ENCODE results near the gene SPIRE2. TPM values are rescaled to one million over a fixed set of nuclear protein-coding genes. Genes with fewer than 3 reads are reported as not detected.
"Not testable (repeated sequence)": the region's sequence is repeated elsewhere in the genome, so short reads cannot be mapped to it uniquely, and the experiment has no call there.

Gene SPIRE2
- total RNA-seq, 2 donors from 2014 or later = 2.0 TPM; not detected in 1

DNA sequence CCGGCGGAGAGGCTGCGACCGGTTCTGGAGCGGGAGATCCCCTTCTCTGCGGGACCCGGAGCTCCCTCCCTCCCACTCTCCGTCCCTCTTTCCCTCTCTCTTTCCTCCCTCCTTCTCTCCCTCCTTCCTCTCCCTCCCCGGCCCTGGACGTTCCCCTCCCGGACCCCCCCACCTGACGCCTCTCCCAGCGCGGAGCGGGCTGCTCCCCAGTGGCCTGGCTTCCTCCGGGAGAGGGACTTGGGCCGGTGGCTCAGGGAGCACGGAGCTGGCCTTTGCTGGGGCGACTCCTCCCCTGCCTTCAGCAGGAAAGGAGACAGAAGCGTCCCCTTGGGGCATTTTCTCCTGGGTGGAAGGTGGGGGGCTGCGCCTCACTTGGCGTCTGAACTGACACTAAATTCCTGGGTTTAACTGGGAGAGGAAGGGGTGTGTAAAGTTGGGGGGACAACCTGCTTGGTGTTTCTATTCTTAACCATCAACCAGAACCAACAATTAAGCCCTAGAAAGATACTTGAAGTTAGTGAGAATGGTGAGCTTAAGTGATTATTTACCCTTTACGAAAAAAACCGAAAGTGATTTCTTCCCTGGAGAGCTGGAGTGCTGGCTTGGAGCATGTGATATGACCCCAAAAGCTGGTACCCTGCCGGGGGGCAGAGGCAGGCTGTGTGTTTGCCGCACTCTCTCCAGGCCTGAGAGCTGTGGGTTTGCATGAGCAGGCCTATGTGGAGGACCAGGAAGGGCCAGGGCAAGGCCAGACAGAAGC, 775 bp downstream of the SPIRE2 start:
- peak overlapping the region; percentile 46 for H3K4me3 ChIP-seq
- DNase-seq (ENCODE audit: low spot score) = no peak
- no peak for TF ChIP-seq CTCF (IDR thresholded peaks at IDR 0.05)
- ATAC-seq (ENCODE audit: insufficient number of reproducible peaks, low FRiP score, low read depth) = no peak
- peaks cover 4 to 12% of the 10 kb centered on the region in 2 donors for H3K4me1 ChIP-seq (ENCODE audit: control insufficient read depth in 1 of 2, low read depth in 2 of 2)
- no peaks in the 10 kb centered on the region for H3K27me3 ChIP-seq (replicated peaks; ENCODE audit: insufficient read depth)
- H3K36me3 ChIP-seq = no peaks in the 10 kb centered on the region
- no peaks in the 10 kb centered on the region for H3K9me3 ChIP-seq
- no peak overlapping the region for H3K27ac ChIP-seq

DNA sequence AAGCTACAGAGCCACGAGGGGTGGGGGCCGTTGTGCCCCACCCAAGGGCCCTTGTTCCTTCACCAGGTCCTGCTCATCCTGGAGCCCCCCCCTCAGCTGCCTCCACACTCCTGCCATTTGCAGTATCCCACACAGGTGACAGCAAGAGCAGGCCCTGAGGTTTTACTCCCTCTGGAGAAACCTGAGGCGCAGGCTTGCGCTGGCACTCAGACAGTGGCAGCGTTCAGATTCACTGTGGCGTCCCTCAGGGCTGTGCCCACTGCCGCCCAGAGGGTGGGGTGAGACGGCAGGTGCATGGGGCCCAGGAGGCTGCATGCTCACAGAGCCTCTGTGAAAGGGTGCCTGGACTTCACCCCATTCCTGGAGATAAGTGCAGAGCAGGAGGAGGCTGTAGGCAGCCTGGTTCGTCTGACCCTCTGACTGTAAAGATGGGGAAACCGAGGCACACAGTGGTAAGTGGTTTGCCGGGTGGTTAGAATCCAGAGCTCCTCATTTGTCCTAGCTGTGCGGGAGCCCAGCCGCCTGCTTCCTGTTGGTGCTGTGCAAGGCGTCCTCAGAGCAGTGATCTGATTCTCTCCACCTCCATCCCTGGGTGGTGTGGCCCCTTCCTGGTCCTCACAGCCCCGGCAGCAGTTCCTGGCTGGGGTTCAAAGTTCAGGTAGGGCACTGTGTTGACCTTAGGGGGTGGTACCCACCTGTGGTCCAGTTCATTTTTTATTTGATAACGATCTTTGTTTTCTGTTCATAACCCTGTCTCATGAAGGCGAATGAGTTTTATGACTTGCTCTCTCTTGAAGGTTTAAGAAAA, 1.6 kb downstream of the SPIRE2 start:
- DNase-seq (ENCODE audit: low spot score) = no peak
- Histone ChIP-seq H3K9me3 (no peaks in the 10 kb centered on the region), H3K27ac (no peak overlapping the region), H3K36me3 (no peaks in the 10 kb centered on the region), H3K27me3 (replicated peaks; ENCODE audit: insufficient read depth) (no peaks in the 10 kb centered on the region), H3K4me1 (ENCODE audit: control insufficient read depth in 1 of 2, low read depth in 2 of 2) (peaks cover 4 to 12% of the 10 kb centered on the region in 2 donors), H3K4me3 (no peak overlapping the region)
- TF ChIP-seq CTCF (IDR thresholded peaks at IDR 0.05) = no peak
- ATAC-seq (ENCODE audit: insufficient number of reproducible peaks, low FRiP score, low read depth) = no peak

GRCh38 chr16:89831810-89832328, 3.6 kb downstream of the SPIRE2 start:
- DNase-seq (ENCODE audit: low spot score) = no peak
- no peak for ATAC-seq (ENCODE audit: insufficient number of reproducible peaks, low FRiP score, low read depth)
- TF ChIP-seq CTCF (IDR thresholded peaks at IDR 0.05) = no peak
- no peak overlapping the region for H3K27ac ChIP-seq
- no peaks in the 10 kb centered on the region for H3K27me3 ChIP-seq (replicated peaks; ENCODE audit: insufficient read depth)
- H3K4me1 ChIP-seq (ENCODE audit: control insufficient read depth in 1 of 2, low read depth in 2 of 2) = peaks cover 4 to 12% of the 10 kb centered on the region in 2 donors
- H3K36me3 ChIP-seq = no peaks in the 10 kb centered on the region
- H3K9me3 ChIP-seq = no peaks in the 10 kb centered on the region
- H3K4me3 ChIP-seq = no peak overlapping the region

DNA sequence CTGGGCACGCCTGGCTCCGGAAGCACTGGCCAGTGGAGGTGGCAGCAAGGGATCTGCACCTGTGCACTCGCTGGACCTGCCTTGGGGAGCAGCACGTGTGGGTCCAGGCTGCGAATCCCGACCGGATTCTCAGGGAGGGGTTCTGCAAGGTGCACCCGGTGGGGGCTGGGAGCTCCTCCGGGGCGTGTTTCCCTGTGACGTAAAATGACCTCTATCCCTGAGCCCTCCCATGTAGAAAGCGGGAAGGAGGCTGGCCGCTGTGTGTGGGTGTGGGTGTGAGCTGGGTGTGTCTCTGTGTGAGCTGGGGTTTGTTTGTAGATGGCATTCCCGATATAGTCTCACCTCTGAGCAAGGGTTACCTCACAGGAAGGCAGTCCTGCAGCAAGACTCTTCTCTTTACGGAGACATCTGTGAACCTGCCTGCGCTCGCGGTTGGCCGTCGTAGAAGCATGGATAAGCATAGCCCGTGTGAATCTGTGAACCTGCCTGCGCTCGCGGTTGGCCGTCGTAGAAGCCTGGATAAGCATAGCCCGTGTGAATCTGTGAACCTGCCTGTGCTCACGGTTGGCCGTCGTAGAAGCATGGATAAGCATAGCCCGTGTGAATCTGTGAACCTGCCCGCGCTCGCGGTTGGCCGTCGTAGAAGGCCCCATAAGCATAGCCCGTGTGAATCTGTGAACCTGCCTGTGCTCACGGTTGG, 5.5 kb downstream of the SPIRE2 start:
- DNase-seq (ENCODE audit: low spot score); H3K27ac ChIP-seq; H3K9me3 ChIP-seq; H3K4me3 ChIP-seq; H3K36me3 ChIP-seq; H3K27me3 ChIP-seq (replicated peaks; ENCODE audit: insufficient read depth); H3K4me1 ChIP-seq (ENCODE audit: control insufficient read depth in 1 of 2, low read depth in 2 of 2); ATAC-seq (ENCODE audit: insufficient number of reproducible peaks, low FRiP score, low read depth): not testable (repeated sequence)

GRCh38 chr16:89834813-89835363, 6.6 kb downstream of the SPIRE2 start:
- DNase-seq (ENCODE audit: low spot score); ATAC-seq (ENCODE audit: insufficient number of reproducible peaks, low FRiP score, low read depth); H3K9me3 ChIP-seq; H3K36me3 ChIP-seq; H3K4me1 ChIP-seq (ENCODE audit: control insufficient read depth in 1 of 2, low read depth in 2 of 2); H3K27me3 ChIP-seq (replicated peaks; ENCODE audit: insufficient read depth); H3K4me3 ChIP-seq; H3K27ac ChIP-seq: not testable (repeated sequence)

DNA sequence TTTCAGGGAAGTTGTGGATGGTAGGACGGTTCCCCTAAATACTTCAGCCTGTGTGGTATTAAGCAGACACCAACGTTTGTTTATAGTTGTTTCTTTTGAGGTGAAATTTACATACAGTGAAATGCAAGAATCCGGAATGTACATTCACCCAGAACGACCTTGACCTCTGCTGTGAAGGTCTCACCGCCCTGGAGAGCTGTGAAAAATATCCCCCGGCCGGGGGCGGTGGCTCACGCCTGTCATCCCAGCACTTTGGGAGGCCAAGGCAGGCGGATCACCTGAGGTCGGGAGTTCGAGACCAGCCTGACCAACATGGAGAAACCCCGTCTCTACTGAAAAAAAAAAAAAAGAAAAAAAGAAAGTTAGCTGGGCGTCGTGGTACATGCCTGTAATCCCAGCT, 8.2 kb downstream of the SPIRE2 start:
- not testable (repeated sequence) for H3K27ac ChIP-seq; ATAC-seq (ENCODE audit: insufficient number of reproducible peaks, low FRiP score, low read depth); DNase-seq (ENCODE audit: low spot score); H3K4me1 ChIP-seq (ENCODE audit: control insufficient read depth in 1 of 2, low read depth in 2 of 2); H3K27me3 ChIP-seq (replicated peaks; ENCODE audit: insufficient read depth); H3K36me3 ChIP-seq; H3K9me3 ChIP-seq; H3K4me3 ChIP-seq
